ENCODE measurements around the gene PARP6. TPM values are rescaled to one million over a fixed set of nuclear protein-coding genes. Genes with fewer than 3 reads are reported as not detected.

The PARP6 gene
- total RNA-seq, 2 experiments from 2014 or later, result 86.7 to 90.2 TPM

DNA sequence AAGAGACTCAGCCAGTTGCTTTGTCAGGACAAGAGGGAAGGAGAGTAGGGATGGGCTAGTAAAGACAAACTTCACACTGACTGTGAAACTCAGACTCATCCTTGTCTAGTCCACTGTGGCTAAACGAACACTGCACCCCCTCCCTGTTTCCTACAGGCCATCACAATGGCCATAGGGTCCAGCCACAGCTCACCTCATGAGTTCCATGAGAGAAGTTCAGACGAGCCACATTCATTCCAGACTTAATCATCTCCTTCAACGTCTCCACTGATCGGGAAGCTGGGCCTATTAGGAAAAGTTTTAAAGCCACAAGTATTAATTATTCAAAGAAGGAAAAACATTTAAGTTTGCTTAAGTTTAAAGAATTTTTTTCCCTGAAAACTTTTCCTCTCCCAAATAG lies 55.1 kb downstream of the PARP6 start:
- H3K27ac Mint-ChIP-seq, result no peak overlapping the region

DNA sequence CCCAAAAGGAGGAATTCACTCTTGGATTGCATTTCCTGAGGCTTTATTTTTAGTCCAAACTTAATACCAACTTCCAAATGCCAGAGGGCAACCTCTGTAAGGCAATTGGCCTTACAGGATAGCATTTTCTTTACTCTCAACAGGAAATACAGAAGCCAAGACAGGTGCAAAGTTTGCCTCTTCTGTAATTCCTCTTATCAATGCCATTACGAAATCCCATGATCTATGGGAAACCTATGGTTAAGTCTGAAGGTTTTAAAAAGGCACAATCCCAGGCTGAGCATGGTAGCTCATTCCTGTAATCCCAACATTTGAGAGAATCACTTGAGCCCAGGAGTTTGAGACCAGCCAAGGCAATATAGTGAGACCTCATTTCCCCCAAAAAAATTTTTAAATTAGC lies 56.3 kb downstream of the PARP6 start:
- Mint-ChIP-seq H3K4me3 (no peak overlapping the region), H3K36me3 (peaks cover 24% of the 10 kb centered on the region), H3K27me3 (no peaks in the 10 kb centered on the region), H3K9me3 (no peaks in the 10 kb centered on the region), H3K27ac (no peak overlapping the region), H3K4me1 (peaks cover 15% of the 10 kb centered on the region)
- ATAC-seq (ENCODE audit: low read depth) (no peak), DNase-seq (no peak)
- POLR2A ChIA-PET, result interaction anchor here (1.0 to 2.7 kb wide), 3 partner anchors 11 to 159 kb away, joined by 3 to 7 read pairs (median 4); partner anchors contain the start of genes HEXA and PKM

More for the DNA sequence above, 55.1 kb downstream of the PARP6 start:
- POLR2A ChIA-PET, result no interaction called here
- DNase-seq, result no peak
- ATAC-seq (ENCODE audit: low read depth), result no peak
- H3K9me3 Mint-ChIP-seq, result no peaks in the 10 kb centered on the region
- H3K4me3 Mint-ChIP-seq, result no peak overlapping the region
- H3K27me3 Mint-ChIP-seq, result no peaks in the 10 kb centered on the region
- peaks cover 27% of the 10 kb centered on the region for H3K36me3 Mint-ChIP-seq
- H3K4me1 Mint-ChIP-seq, result peaks cover 23% of the 10 kb centered on the region

DNA sequence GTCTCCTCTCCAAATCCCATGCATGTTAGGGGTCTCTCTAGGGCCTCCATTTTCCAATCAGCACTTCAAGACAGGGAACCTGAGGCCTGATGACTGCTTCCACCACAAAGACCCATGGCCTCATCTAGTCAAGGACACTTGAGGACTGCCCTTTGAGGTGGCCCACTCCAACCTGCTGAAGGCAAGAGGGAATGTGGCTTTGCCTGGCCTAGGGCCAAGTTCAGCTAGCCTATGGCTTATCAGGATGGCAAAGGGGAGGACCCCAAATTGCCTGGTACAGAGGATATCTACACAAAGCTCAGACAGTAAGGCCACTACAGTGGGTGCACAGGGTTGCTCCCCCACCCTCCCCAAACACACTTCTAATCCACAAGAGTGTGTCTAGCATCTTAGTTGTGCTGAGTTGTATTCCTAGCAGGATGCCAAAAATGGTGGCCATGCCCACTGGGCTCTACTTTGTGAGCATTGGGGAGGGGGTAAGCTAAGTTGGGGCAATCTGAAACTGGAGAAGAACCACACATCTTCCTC lies 64.7 kb downstream of the PARP6 start:
- Mint-ChIP-seq H3K4me3 (no peak overlapping the region), H3K27me3 (no peaks in the 10 kb centered on the region), H3K9me3 (no peaks in the 10 kb centered on the region), H3K27ac (no peak overlapping the region), H3K4me1 (peaks cover 10% of the 10 kb centered on the region), H3K36me3 (peaks cover 52% of the 10 kb centered on the region)
- POLR2A ChIA-PET, result no interaction called here
- DNase-seq, result no peak
- no peak for ATAC-seq (ENCODE audit: low read depth)

DNA sequence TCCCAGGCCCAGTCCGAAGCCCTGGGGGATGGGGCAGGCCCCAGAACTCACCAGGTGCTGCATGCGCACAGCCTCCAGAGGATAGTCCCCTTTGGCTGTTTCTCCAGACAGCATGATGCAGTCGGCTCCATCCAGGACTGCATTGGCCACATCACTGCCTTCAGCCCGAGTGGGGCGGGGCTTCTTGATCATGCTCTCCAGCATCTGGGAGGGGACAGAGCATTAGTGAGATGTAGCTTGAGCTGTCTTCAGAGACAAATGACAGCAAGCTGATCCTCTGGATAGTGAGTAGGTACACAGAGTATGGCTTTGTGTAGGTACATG lies 65.7 kb downstream of the PARP6 start:
- Mint-ChIP-seq H3K4me1 (peaks cover 10% of the 10 kb centered on the region), H3K36me3 (peaks cover 56% of the 10 kb centered on the region), H3K4me3 (no peak overlapping the region), H3K27ac (no peak overlapping the region), H3K9me3 (no peaks in the 10 kb centered on the region), H3K27me3 (no peaks in the 10 kb centered on the region)
- POLR2A ChIA-PET, result interaction anchor here (1.1 kb wide), 1 partner anchor 20 kb away, joined by 4 read pairs; no protein-coding TSS in a partner anchor
- ATAC-seq (ENCODE audit: low read depth) (no peak), DNase-seq (no peak)

DNA sequence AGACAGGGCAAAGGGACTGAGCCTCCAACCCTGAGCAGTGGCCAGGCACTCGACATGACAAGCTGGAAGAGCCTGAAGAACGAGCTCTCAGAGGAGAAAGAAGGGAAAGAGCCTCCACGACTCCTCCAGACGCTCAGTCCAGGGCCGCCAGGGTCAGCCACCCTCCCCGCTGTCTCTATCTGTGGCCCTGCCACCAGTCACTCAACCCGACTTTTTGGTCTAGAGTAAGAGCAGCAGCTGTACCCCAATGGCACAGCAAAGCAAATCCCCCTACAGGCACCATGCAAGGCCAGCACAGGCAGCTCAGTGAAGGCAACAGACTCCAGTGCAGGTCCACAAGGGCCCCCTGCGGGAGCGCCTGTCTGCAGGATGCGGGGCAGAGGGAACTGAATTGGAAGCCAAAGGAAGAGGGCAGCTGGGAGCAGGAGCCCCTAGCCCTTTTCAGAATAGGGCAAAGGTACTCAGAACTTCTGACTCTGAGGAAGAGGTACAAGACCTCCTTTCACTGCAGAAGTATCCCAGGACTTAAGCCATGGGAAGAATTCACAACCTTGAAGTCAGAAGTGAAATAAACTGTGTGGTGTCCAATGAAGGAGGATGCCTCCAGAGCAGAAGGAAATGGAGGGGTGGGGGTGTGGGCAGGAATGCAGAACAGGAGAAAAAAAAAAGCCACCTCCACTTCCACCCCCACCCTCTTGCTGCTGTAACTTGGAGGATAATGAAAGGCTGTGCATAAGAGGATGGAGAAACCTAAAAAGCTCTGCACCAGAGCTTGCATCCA lies 66.3 kb downstream of the PARP6 start:
- Mint-ChIP-seq H3K9me3 (no peaks in the 10 kb centered on the region), H3K27ac (no peak overlapping the region), H3K4me3 (no peak overlapping the region), H3K27me3 (no peaks in the 10 kb centered on the region), H3K4me1 (peaks cover 10% of the 10 kb centered on the region), H3K36me3 (peaks cover 56% of the 10 kb centered on the region)
- ATAC-seq (ENCODE audit: low read depth) (no peak), DNase-seq (no peak)
- POLR2A ChIA-PET, result interaction anchor here (1.1 kb wide), 1 partner anchor 21 kb away, joined by 4 read pairs; no protein-coding TSS in a partner anchor

DNA sequence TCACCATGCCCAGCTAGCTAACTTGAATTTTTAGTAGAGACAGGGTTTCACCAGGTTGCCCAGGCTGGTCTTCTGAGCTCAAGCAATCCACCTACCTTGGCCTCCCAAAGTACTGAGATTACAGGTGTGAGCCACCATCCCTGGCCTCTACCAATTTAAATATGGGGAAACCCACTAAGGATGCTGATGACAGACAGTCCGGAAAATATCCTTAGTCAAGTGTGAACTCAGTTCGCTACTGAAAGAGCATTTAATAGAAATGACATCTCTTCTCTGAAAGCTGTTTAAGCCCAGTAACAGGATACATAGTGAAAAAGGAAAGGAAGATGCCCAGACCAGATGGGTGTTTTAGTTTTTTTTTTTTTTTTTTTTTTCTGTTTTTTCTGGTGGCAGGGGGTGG lies 67.1 kb downstream of the PARP6 start:
- Mint-ChIP-seq H3K4me3 (no peak overlapping the region), H3K36me3 (peaks cover 51% of the 10 kb centered on the region), H3K27me3 (no peaks in the 10 kb centered on the region), H3K27ac (peak overlapping the region; percentile 0), H3K9me3 (no peaks in the 10 kb centered on the region), H3K4me1 (peaks cover 14% of the 10 kb centered on the region)
- POLR2A ChIA-PET, result no interaction called here
- ATAC-seq (ENCODE audit: low read depth), result no peak
- no peak for DNase-seq

DNA sequence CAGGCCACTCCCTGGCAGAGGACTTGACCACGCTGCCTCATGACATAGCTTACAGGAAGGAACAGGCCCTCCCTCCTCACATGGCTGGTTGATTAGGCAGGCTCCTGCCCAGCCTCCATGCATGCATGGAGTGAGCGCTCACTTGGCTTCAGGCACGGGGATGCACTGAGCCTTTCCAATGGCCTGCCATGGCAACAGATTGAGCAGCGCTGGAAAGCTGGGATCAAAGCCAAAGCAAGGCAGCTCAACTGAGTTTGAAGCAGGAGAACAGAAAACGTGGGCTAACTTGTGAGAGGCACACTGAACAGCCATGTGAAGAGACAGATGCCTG lies 68.9 kb downstream of the PARP6 start:
- Mint-ChIP-seq H3K27ac (no peak overlapping the region), H3K36me3 (peaks cover 49% of the 10 kb centered on the region), H3K4me3 (no peak overlapping the region), H3K9me3 (no peaks in the 10 kb centered on the region), H3K4me1 (peaks cover 13% of the 10 kb centered on the region), H3K27me3 (peaks cover under 1% of the 10 kb centered on the region)
- no peak for DNase-seq
- POLR2A ChIA-PET, result no interaction called here
- ATAC-seq (ENCODE audit: low read depth), result no peak

DNA sequence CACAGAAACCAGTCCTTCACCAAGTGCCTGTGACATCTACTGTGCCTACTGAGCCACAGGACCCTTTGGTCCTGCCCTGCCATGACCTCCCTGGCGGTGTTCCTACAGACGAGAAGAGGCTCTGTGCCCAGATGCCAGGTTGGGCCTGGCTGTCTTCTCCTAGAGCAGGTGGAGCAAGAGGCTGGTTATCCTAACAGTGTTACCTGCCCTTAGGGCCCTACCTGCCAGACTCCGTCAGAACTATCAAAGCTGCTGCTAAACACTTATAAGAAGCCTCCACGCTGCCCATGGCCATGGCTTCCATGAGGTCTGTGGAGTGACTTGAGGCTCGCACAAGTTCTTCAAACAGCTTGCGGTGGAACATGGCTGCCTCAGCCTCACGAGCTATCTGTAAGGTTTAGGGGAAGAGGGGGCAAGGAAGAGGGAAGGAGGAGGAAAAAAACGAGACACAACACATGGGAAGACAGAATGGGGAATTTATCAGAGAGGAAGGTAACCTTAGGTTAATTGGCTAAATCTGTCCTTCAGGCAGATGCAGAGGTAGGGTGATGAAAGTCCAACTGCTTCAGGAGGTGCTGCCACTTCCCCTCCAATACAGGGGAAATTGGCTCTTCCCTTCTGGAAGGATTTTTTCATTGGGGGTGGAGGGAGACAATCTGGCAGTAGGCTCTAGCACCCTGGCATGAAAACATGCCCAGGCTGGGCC lies 69.4 kb downstream of the PARP6 start:
- peaks cover 15% of the 10 kb centered on the region for H3K4me1 Mint-ChIP-seq
- H3K9me3 Mint-ChIP-seq, result no peaks in the 10 kb centered on the region
- POLR2A ChIA-PET, result no interaction called here
- no peak overlapping the region for H3K4me3 Mint-ChIP-seq
- no peak for DNase-seq
- peaks cover 52% of the 10 kb centered on the region for H3K36me3 Mint-ChIP-seq
- ATAC-seq (ENCODE audit: low read depth), result no peak
- H3K27ac Mint-ChIP-seq, result peak overlapping the region; percentile 40
- H3K27me3 Mint-ChIP-seq, result peaks cover 4% of the 10 kb centered on the region

DNA sequence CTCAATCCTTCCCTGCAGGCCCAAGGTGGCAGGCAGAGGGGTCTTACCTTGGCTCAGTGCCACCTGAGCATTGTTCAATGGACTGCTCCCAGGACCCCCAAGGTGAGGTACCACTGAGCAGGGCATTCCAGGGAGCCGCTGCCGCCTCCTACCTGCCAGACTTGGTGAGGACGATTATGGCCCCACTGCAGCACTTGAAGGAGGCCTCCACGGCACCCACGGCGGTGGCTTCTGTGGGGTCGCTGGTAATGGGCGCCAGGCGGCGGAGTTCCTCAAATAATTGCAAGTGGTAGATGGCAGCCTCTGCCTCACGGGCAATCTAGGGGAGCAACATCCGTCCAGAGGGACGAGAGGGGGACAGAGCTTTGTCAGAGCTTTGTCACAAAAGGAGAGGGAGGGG lies 70.1 kb downstream of the PARP6 start:
- Mint-ChIP-seq H3K27me3 (peaks cover 7% of the 10 kb centered on the region), H3K4me1 (peaks cover 14% of the 10 kb centered on the region), H3K4me3 (no peak overlapping the region), H3K9me3 (no peaks in the 10 kb centered on the region), H3K36me3 (peaks cover 51% of the 10 kb centered on the region), H3K27ac (no peak overlapping the region)
- DNase-seq (no peak), ATAC-seq (ENCODE audit: low read depth) (no peak)
- POLR2A ChIA-PET, result no interaction called here

DNA sequence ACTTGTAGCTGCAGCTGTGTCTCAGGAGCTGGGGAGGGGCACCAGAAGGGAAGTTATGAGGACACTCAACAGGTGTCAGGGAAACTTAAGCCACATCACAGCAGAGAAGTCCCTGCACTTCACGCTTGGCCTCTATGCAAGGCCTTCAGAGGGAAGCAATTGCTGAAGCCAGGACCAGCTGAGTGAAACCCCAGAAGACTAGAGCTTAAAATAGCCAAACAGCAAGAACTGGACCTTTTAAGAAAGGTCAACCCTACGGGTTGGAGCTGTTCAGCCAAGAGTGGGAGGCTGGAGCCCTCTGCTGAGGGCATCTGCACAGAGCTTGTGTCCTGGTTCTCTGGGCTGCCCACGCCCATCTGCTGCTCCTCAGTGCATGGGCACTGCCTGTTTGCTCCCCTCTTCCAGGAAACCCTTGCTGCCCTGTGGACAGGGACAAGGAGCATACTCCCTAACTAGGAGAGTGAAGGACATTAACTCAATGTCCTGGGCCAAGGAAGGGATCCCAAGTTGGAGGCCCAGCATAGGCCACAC lies 70.9 kb downstream of the PARP6 start:
- H3K27me3 Mint-ChIP-seq, result peaks cover 7% of the 10 kb centered on the region
- peaks cover 47% of the 10 kb centered on the region for H3K36me3 Mint-ChIP-seq
- ATAC-seq (ENCODE audit: low read depth), result no peak
- no peak for DNase-seq
- POLR2A ChIA-PET, result interaction anchor here (0.5 to 1.0 kb wide), 2 partner anchors 20 to 22 kb away, joined by 3 to 5 read pairs; no protein-coding TSS in a partner anchor
- no peaks in the 10 kb centered on the region for H3K9me3 Mint-ChIP-seq
- peaks cover 14% of the 10 kb centered on the region for H3K4me1 Mint-ChIP-seq
- H3K4me3 Mint-ChIP-seq, result no peak overlapping the region
- no peak overlapping the region for H3K27ac Mint-ChIP-seq

DNA sequence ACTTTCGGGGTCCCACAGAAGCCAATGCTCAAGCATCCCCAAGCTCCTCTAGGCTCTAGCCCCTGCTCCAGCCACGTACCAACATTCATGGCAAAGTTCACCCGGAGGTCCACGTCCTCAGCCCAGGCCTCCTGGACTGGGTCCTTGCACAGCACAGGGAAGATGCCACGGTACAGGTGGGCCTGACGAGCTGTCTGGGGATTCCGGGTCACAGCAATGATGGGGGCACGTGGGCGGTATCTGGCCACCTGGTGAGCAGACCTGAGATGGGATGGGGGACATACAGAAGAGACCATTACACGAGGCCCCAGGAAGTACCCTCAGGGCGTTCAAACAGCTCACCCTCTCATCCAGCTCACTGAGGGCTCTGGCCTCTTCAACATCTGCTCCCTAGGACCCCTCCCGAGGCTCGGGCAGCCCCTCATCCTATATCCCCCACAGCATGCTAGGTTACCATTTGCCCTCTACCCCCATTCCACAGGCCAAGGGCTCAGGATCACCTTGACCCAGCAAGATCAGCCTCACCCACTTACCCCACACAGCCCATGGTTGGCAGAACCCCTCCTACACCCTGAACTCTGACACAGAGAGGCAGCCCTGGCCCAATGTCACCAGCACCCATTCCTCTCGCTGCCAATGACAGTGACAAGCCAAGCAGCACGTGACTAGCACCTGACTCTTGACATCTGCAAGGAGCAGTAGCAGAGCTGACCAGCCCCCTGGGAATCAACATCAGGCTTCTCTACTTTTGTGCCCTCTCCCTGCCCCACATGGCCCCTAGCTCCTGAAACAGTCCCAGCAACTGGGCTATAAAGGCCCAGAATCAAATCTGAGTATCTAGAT lies 71.7 kb downstream of the PARP6 start:
- Mint-ChIP-seq H3K27ac (peak overlapping the region; percentile 54), H3K9me3 (no peaks in the 10 kb centered on the region), H3K27me3 (peaks cover 14% of the 10 kb centered on the region), H3K4me3 (no peak overlapping the region), H3K4me1 (peaks cover 16% of the 10 kb centered on the region), H3K36me3 (peaks cover 40% of the 10 kb centered on the region)
- DNase-seq (no peak), ATAC-seq (ENCODE audit: low read depth) (no peak)
- POLR2A ChIA-PET, result interaction anchor here (1.0 kb wide), 1 partner anchor 21 kb away, joined by 3 read pairs; no protein-coding TSS in a partner anchor

DNA sequence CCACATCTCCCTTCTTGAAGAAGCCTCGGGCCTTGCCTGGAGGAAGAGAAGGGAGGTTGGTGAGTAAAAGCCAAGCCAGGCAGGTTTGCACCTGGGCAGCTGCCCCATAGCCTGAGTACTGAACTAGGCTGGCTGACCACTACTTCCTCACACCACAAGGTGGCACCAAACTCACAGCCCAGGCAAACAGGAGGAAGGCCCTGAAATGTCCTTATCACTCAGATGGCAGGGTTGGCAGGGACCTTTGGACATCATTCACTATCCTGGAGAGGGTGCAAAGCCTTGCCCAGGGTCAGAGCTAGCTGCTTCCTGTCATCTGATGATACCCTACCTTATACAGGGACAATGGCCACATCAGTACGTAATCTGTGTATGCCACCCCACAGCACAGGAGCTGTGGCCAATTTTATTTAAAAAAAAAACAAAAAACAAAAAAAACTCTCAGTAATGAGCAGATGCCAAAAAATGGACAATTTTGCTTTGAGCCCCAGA lies 72.6 kb downstream of the PARP6 start:
- peak; percentile 71 for DNase-seq
- H3K27ac Mint-ChIP-seq, result no peak overlapping the region
- peaks cover 16% of the 10 kb centered on the region for H3K4me1 Mint-ChIP-seq
- peak; percentile 67 for ATAC-seq (ENCODE audit: low read depth)
- peaks cover 36% of the 10 kb centered on the region for H3K36me3 Mint-ChIP-seq
- H3K27me3 Mint-ChIP-seq, result peaks cover 15% of the 10 kb centered on the region
- H3K4me3 Mint-ChIP-seq, result no peak overlapping the region
- H3K9me3 Mint-ChIP-seq, result no peaks in the 10 kb centered on the region
- POLR2A ChIA-PET, result no interaction called here

DNA sequence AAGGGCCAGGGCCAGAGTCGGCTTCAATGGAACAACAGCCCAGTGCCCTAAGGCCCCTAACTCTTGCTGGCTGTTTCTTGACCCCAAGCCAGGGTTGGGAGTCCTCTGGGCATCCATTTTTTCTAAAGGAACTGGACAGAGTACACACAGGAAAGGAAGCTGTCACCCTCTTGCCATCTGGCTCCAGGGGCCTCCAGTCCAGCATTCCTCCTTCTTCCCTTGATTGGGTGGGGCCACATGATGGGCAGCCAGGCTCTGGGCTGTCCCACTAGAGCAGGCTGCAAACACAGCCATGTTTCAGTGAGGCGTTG lies 73.2 kb downstream of the PARP6 start:
- POLR2A ChIA-PET, result interaction anchor here (1.2 kb wide), 1 partner anchor 29 kb away, joined by 4 read pairs; no protein-coding TSS in a partner anchor
- Mint-ChIP-seq H3K27ac (no peak overlapping the region), H3K4me1 (peaks cover 15% of the 10 kb centered on the region), H3K27me3 (peaks cover 15% of the 10 kb centered on the region), H3K36me3 (peaks cover 33% of the 10 kb centered on the region), H3K4me3 (no peak overlapping the region), H3K9me3 (no peaks in the 10 kb centered on the region)
- DNase-seq (no peak), ATAC-seq (ENCODE audit: low read depth) (no peak)
